ENCODE measurements around the gene NKD2. TPM values are rescaled to one million over a fixed set of nuclear protein-coding genes. Genes with fewer than 3 reads are reported as not detected.

Gene NKD2
- total and polyA plus RNA-seq, 9 of the 15 experiments (the other 6 are each of a cell fraction or from before 2014, with no cell fraction given) = 0.09 to 0.64 (median 0.27) TPM; not detected in 5

DNA sequence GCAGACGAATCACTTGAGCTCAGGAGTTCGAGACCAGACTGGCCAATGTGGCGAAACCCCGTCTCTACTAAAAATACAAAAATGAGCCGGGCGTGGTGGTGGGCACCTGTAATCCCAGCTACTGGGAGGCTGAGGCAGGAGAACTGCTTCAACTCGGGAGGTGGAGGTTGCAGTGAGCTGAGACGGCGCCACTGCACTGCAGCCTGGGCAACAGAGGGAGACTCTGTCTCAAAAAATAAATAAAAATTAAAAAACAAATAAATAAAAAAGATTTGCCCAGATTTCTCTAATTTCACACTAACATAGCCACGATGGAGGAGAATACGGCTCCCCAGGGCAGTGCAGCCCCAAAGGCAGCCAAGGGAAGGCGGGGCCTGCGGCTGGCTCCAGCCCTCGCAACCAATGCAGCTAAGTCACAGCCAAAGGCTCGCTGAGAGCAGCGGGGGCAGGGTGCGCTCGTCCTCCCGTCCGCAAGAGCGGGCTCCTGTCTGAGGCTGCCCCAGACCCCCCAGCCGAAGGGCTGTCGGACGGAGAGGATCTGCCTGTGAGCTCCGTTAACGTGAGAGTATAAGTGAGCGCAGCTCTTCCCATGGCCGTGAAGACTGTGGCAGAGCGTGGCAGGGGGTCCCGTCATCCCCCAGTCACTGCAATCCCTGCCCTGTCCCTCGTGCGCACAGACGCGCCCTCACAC, 59.7 kb downstream of the NKD2 start:
- no peaks in the 10 kb centered on the region for H3K9me3 ChIP-seq (replicated peaks; ENCODE audit: control insufficient read depth, insufficient read depth, low read depth, low read length)
- ChIA-PET CTCF (ENCODE audit: low intra/inter-chr PET ratio) (no interaction called here), POLR2A (interaction anchor here (0.5 to 1.2 kb wide), 4 partner anchors 26 to 133 kb away, joined by 3 to 6 read pairs (median 4); partner anchors contain the start of gene SLC6A19)
- no peaks in the 10 kb centered on the region for H3K36me3 ChIP-seq (ENCODE audit: control insufficient read depth, insufficient read depth, low read length)
- peaks cover 18% of the 10 kb centered on the region for H4K20me1 ChIP-seq (replicated peaks; ENCODE audit: control insufficient read depth, insufficient read depth, low read length)
- H3K27ac ChIP-seq (ENCODE audit: extremely low read depth, low read depth, low read length) = no peak overlapping the region
- H3K9ac ChIP-seq (ENCODE audit: insufficient read depth in 1 of 2, low read depth in 2 of 2, low read length in 2 of 2) = peak overlapping the region in 1 of 2 experiments; percentile 54; a peak in 1 of 4 replicates
- H3K79me2 ChIP-seq (ENCODE audit: control insufficient read depth, insufficient read depth, low read length) = no peaks in the 10 kb centered on the region
- no peak for FAIRE-seq
- H3K4me2 ChIP-seq (ENCODE audit: insufficient read depth, low read length) = peak overlapping the region; percentile 79
- peaks cover 14 to 48% of the 10 kb centered on the region in 2 experiments; a peak in 4 of 5 replicates for H3K4me1 ChIP-seq (replicated peaks in 1 of 2; ENCODE audit: control insufficient read depth in 2 of 2, insufficient read depth in 2 of 2, low read length in 2 of 2)
- H2AFZ ChIP-seq (ENCODE audit: low read depth, low read length) = no peak overlapping the region
- intact Hi-C loops (cut with micrococcal nuclease) (loop anchor here (5.0 kb wide), 1 partner anchor 49 kb away; no protein-coding TSS in a partner anchor), in situ Hi-C loops (cut with MboI) (no loop called here)
- 25% methylated on average over 33 of the region's 34 CpGs for WGBS (ENCODE audit: insufficient coverage, low coverage, missing lambda C conversion rate)
- no peak overlapping the region for H3K4me3 ChIP-seq
- BruUV-seq (replicated peaks) = no TSS peak
- no peaks in the 10 kb centered on the region for H3K9me1 ChIP-seq (ENCODE audit: control insufficient read depth, insufficient read depth, low read length)
- peaks cover 0 to 38% of the 10 kb centered on the region in 2 experiments; a peak in 3 of 5 replicates for H3K27me3 ChIP-seq (ENCODE audit: control insufficient read depth in 2 of 2, insufficient read depth in 2 of 2, low read length in 2 of 2)
- DNase-seq (ENCODE audit: extremely low read depth in 1 of 4, low spot score in 3 of 4) = peak in 1 of 4 experiments; percentile 45
- TF ChIP-seq, protein P1, sequence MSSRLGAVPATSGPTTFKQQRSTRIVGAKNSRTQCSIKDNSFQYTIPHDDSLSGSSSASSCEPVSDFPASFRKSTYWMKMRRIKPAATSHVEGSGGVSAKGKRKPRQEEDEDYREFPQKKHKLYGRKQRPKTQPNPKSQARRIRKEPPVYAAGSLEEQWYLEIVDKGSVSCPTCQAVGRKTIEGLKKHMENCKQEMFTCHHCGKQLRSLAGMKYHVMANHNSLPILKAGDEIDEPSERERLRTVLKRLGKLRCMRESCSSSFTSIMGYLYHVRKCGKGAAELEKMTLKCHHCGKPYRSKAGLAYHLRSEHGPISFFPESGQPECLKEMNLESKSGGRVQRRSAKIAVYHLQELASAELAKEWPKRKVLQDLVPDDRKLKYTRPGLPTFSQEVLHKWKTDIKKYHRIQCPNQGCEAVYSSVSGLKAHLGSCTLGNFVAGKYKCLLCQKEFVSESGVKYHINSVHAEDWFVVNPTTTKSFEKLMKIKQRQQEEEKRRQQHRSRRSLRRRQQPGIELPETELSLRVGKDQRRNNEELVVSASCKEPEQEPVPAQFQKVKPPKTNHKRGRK (tag; IDR thresholded peaks at IDR 0.05) = peak; percentile 66
- TF ChIP-seq XRCC4 (IDR thresholded peaks at IDR 0.05; ENCODE audit: extremely low read depth, insufficient read depth, insufficient read length) = no peak
- no peak for TF ChIP-seq RBM25 (IDR thresholded peaks at IDR 0.05; ENCODE audit: low read depth, low read length, severe bottlenecking)
- ATAC-seq = peak; percentile 50

Measured in K562 (cell line).